ENCODE results near the gene CTXN1. TPM values are rescaled to one million over a fixed set of nuclear protein-coding genes. Genes with fewer than 3 reads are reported as not detected.

CTXN1 gene
- total RNA-seq, 2 experiments from 2014 or later, result 0.31 to 0.37 TPM

DNA sequence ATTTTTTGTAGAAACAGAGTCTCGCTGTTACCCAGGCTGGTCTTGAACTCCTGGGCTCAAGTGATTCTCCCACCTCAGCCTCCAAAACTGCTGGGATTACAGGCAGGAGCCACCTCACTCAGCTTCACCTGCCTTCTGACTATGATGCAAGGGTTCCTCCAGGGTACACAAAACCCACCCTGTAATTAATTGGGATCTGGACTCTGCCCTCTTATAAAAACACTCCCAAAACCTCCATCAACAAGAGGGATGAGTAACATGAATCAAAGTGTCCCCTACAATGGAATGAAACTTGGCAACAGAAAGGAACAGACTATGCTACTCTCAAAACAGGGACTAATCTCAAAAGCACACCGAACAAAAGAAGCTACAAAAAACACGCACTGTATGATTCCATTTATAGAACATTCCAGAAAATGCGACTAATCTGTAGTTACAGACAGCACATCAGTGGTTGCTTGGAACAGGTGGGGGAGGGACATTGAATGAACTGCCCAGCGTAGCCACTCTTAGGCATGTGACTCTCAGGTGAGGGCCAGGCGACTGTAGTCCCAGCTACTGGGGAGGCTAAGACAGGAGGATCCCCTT is 48.6 kb downstream of the CTXN1 start:
- H3K36me3 Mint-ChIP-seq (ENCODE audit: low read depth), result no peaks in the 10 kb centered on the region
- DNase-seq, result no peak
- no peak for ATAC-seq
- ChIA-PET POLR2A (interaction anchor here (0.6 to 1.6 kb wide), 2 partner anchors 14 to 21 kb away, joined by 4 read pairs; no protein-coding TSS in a partner anchor), CTCF (interaction anchor here (1.4 kb wide), 1 partner anchor 8 kb away, joined by 4 read pairs; no protein-coding TSS in a partner anchor)
- H3K27me3 Mint-ChIP-seq (ENCODE audit: low read depth), result peaks cover 17% of the 10 kb centered on the region
- no peak overlapping the region for H3K4me3 Mint-ChIP-seq
- H3K9me3 Mint-ChIP-seq (ENCODE audit: insufficient read depth), result no peaks in the 10 kb centered on the region
- peaks cover 14% of the 10 kb centered on the region for H3K4me1 Mint-ChIP-seq (ENCODE audit: low read depth)
- H3K27ac Mint-ChIP-seq, result no peak overlapping the region

DNA sequence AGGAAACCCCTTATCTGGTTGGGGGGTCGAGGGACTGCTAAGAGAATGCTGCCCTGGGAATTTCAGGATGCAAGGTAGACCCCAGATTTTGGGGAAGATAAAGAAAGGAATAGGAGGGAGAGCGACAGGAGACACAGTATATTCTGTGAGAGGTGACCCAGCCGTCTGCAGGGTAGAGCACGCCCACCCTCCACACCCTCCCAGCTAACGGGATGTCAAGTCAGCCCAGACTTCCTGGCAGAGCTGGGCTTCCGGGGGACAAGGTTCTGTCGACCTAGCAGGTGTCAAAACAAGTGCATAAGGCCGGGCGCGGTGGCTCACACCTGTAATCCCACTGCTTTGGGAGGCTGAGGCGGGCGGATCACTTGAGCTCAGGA is 51.0 kb downstream of the CTXN1 start:
- peaks cover 29% of the 10 kb centered on the region for H3K27me3 Mint-ChIP-seq (ENCODE audit: low read depth)
- H3K27ac Mint-ChIP-seq, result no peak overlapping the region
- DNase-seq (no peak), ATAC-seq (no peak)
- no peaks in the 10 kb centered on the region for H3K36me3 Mint-ChIP-seq (ENCODE audit: low read depth)
- peak overlapping the region; percentile 22 for H3K4me3 Mint-ChIP-seq
- peaks cover 34% of the 10 kb centered on the region for H3K4me1 Mint-ChIP-seq (ENCODE audit: low read depth)
- POLR2A ChIA-PET, result no interaction called here
- no peaks in the 10 kb centered on the region for H3K9me3 Mint-ChIP-seq (ENCODE audit: insufficient read depth)
- CTCF ChIA-PET, result no interaction called here

Other genes with a start within 250 kb of the CTXN1 start
- not detected for gene MCEMP1, start 249.0 kb downstream of the CTXN1 start, total RNA-seq
- 10 to 100 TPM; 92.8 to 95.1 TPM for gene TRAPPC5, start 245.3 kb downstream of the CTXN1 start, total RNA-seq
- gene FCER2, start 224.0 kb downstream of the CTXN1 start, total RNA-seq, result under 1 TPM; 0.29 to 0.31 TPM
- not detected for gene CLEC4G, start 194.0 kb downstream of the CTXN1 start, total RNA-seq
- gene CD209, start 178.6 kb downstream of the CTXN1 start, total RNA-seq, result not detected
- not detected for gene CLEC4M, start 162.9 kb downstream of the CTXN1 start, total RNA-seq
- gene EVI5L, start 95.9 kb downstream of the CTXN1 start, total RNA-seq, result 1 to 10 TPM; 8.0 to 9.3 TPM
- under 1 TPM; 0.08 to 0.10 TPM for gene PRR36, start 51.7 kb downstream of the CTXN1 start, total RNA-seq
- gene LRRC8E, start 37.6 kb downstream of the CTXN1 start, total RNA-seq, result not detected
- 10 to 100 TPM; 36.5 to 39.9 TPM for gene MAP2K7, start 22.3 kb downstream of the CTXN1 start, total RNA-seq
- gene TGFBR3L, start 11.3 kb downstream of the CTXN1 start, total RNA-seq, result 1 to 10 TPM; 2.7 to 3.6 TPM
- 10 to 100 TPM; 18.6 to 19.0 TPM for gene SNAPC2, start 5.8 kb downstream of the CTXN1 start, total RNA-seq
- 10 to 100 TPM; 63.6 to 69.6 TPM for gene TIMM44, start 17.5 kb upstream of the CTXN1 start, total RNA-seq
- 100 to 1,000 TPM; 128 to 132 TPM for gene ELAVL1, start 79.5 kb upstream of the CTXN1 start, total RNA-seq
- gene CCL25, start 126.6 kb upstream of the CTXN1 start, total RNA-seq, result 10 to 100 TPM in 1 of 2 experiments, 1 to 10 TPM in 1; 10.0 to 10.2 TPM
- gene FBN3, start 223.5 kb upstream of the CTXN1 start, total RNA-seq, result under 1 TPM in 1 of 2 experiments, not detected in 1; 0.03 TPM

Measured in activated CD8-positive, alpha-beta T cell treated with anti-CD3 and anti-CD28 coated beads, Interleukin-2, amount 10 ng/mL, durations not matched to agents 7 days and 5 days (primary cell).